Measurements from ENCODE around the gene ABO.
"Not testable (repeated sequence)": the region's sequence is repeated elsewhere in the genome, so short reads cannot be mapped to it uniquely, and the experiment has no call there.

The ABO gene

DNA sequence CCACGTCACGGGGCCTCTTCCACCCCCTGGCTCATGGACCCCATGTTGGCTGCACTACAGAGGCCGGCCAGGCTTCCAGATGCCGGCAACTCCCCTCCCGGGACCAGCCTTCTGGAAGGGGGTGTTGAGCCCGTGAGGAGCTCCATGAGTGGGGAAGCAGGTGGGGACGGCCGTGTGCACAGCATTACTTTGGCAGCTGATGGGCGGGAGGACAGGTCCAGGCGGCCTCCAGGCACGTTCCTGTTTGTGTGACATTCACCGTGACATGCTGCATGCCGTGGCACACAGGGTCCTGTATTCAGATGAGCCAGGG is 29.1 kb upstream of the ABO start:
- ChIA-PET POLR2A (no interaction called here), CTCF (no interaction called here)
- TF ChIP-seq, protein P1, sequence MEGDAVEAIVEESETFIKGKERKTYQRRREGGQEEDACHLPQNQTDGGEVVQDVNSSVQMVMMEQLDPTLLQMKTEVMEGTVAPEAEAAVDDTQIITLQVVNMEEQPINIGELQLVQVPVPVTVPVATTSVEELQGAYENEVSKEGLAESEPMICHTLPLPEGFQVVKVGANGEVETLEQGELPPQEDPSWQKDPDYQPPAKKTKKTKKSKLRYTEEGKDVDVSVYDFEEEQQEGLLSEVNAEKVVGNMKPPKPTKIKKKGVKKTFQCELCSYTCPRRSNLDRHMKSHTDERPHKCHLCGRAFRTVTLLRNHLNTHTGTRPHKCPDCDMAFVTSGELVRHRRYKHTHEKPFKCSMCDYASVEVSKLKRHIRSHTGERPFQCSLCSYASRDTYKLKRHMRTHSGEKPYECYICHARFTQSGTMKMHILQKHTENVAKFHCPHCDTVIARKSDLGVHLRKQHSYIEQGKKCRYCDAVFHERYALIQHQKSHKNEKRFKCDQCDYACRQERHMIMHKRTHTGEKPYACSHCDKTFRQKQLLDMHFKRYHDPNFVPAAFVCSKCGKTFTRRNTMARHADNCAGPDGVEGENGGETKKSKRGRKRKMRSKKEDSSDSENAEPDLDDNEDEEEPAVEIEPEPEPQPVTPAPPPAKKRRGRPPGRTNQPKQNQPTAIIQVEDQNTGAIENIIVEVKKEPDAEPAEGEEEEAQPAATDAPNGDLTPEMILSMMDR (IDR thresholded peaks at IDR 0.05; ENCODE audit: control extremely low read depth, extremely low read depth, low read depth, missing control alignments): no peak
- DNase-seq (ENCODE audit: extremely low spot score): no peak

DNA sequence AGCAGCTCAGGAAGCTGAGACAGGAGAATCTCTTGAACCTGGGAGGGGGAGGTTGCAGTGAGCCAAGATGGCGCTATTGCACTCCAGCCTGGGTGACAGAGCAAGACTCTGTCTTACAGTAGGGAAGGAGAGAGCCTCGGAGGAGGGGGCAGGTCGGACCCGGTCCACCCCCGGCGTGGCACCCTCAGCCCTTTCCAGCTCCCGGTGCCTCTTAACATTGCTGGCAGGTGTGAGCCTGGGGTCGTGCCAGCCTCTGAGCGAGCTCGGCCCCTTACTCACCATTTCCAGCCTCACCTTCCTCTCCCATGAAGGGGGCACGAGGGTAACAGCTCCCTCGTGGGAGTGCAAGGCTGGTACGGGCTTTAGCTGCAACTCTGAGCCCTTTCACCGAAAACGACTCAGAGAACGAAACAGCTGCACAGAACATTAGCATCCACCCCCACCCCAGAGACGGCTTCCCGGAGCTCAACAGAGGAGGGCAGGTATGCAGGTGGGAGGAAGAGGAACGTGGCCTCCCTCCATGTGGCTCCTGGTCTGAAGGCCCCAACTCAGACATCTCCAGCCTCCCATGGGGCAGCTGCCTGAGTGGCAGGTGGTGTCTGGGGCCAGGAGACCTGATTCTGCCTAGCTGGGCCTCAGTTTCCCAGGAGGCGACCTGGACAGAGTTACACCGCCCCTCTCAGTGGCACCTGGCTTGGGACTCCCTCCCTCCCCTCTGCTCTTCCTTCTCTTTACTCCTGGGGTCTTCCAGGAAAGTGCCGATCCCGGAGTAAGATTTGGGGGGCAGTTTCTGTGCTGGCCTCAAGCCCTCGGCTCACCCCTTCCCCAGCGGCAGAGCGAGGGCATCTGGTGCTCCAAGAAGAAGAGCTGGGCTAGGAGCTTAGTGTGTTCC is 28.5 kb upstream of the ABO start:
- TF ChIP-seq, protein P1 (IDR thresholded peaks at IDR 0.05; ENCODE audit: control extremely low read depth, extremely low read depth, low read depth, missing control alignments): no peak
- CTCF ChIA-PET: no interaction called here
- POLR2A ChIA-PET: no interaction called here
- DNase-seq (ENCODE audit: extremely low spot score): no peak

DNA sequence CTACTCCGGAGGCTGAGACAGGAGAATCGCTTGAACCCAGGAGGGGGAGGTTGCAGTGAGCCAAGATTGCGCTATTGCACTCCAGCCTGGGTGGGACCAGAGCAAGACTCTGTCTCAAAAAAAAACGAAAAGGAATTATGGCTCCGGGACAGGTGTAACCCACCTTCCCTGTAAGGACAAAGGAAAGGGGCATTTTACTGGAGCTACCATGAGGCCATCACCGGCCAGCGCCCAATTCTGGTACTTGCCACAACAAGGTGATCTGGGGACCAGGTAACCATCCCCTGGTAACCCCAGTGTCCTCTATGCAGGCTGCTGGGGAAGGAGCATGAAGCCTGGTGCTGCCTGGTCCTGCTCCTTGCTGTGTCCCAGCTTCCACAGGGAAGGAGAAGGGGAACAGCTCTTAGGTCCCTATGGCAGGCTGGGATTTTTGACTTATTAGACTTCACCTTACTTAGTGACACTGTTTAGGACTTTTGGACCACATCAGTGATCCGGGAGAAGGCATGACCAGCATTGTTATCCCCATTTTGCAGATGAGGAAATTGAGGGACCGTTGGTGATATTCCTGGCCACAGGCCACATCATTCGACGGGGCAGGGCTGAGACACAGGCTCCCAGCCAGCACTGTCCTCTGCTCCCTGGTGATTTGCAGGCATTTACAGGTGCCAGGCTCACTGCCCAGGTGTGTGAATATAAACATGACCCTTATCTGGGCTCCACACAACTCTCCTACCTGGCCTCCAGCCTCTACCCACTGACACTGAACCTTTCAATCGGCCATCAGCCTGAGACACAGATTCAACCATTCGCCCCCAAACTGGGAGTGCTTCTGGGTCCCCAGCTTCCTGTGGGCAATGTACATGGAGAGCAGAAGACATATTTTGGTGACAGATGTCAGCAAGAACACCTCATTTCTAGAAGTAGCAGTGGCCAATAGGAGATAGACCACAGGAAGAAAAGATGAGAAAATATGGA is 26.5 kb upstream of the ABO start:
- POLR2A ChIA-PET: no interaction called here
- TF ChIP-seq, protein P1 (IDR thresholded peaks at IDR 0.05; ENCODE audit: control extremely low read depth, extremely low read depth, low read depth, missing control alignments): no peak
- DNase-seq (ENCODE audit: extremely low spot score): no peak
- CTCF ChIA-PET: no interaction called here

DNA sequence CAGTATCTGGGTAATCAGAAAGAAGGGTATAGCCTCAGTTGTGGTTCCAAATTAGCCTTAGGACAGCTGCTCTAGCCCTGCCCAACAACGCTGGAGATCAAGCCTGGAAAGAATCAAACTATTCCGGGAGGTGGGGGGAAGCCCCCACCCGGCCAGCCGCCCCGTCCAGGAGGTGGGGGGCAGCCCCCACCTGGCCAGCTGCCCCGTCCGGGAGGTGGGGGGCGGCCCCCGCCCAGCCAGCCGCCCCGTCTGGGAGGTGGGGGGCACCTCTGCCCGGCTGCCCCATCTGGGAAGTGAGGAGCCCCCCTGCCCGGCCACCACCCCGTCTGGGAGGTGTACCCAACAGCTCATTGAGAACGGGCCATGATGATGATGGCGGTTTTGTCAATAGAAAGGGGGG is 25.0 kb upstream of the ABO start:
- DNase-seq (ENCODE audit: extremely low spot score); CTCF ChIA-PET: not testable (repeated sequence)
- POLR2A ChIA-PET: interaction anchor here (0.6 kb wide), 1 partner anchor 36 kb away, joined by 4 read pairs; the partner anchor contains the start of gene SURF6

DNA sequence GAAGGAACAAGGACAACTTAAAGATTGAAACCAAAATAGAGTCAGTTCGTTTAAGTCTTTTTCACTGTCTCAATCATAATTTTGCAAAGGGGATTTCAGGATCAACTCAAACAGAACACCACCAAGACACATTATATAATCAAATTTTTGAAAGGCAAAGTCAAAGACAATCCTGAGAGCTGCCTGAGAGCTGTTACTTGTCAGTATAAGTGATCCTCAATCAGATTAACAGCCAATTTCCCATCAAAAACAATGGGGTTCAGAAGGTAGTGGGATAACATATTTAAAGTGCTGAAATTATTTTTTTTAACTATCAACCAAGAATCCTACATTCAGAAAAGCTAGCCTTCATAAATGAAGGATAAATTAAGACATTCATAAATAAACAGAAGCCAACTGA is 19.3 kb upstream of the ABO start:
- ChIA-PET CTCF (no interaction called here), POLR2A (no interaction called here)
- DNase-seq (ENCODE audit: extremely low spot score): no peak
- TF ChIP-seq, protein P1 (IDR thresholded peaks at IDR 0.05; ENCODE audit: control extremely low read depth, extremely low read depth, low read depth, missing control alignments): no peak

DNA sequence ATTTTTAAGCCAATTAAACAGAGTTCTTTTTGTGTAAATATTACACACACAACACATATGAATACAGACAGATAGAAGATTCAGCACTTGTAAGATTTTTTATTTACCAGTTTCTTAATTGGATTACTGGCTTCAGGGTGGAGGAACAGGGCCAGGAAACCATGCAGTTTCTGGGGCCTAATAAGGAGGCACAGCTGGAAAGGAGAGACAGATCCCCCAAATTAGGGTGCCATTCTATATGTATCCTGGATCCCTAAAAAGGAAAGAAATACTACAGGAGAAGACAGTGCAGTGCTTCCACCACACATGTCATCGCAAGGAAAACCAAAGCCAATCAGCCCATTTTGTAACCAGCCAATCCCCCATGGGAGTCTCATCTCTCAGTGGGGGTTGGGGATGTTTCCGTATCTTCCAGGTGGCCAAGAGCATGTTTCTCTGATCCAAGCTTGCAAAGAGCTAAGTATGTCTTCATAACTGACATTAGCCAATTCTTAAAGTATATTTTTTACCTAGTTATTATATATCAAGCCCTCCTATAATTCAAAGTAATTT is 15.8 kb upstream of the ABO start:
- no peak for DNase-seq (ENCODE audit: extremely low spot score)
- TF ChIP-seq, protein P1 (IDR thresholded peaks at IDR 0.05; ENCODE audit: control extremely low read depth, extremely low read depth, low read depth, missing control alignments): no peak
- ChIA-PET CTCF (no interaction called here), POLR2A (no interaction called here)

All from GM10248 (cell line).